Right atrium auricular region (tissue), 2 donors: ENCODE data around the gene NUDT16L1. TPM values are rescaled to one million over a fixed set of nuclear protein-coding genes. Genes with fewer than 3 reads are reported as not detected.

Source experiments
- DNase-seq: peaks from one replicate; pipeline ENCODE4 v3.0.0-alpha.2; 2019; ENCODE audit warnings: low spot score
- H3K27ac ChIP-seq, 2 donors: fragments of 200-600 bp; sonication (generic); 1 replicate in 1 of 2; 2 replicates in 1 of 2; pipeline ENCODE4 v1.5.1; 2016 to 2019
- H3K27me3 ChIP-seq, 2 donors: fragments of 200-600 bp; sonication (generic); one replicate each; pipeline versions ENCODE4 v1.5.1 to v1.6.0; 2017 to 2019
- H3K36me3 ChIP-seq: fragments of 200-600 bp; sonication (generic); one replicate; pipeline ENCODE4 v1.5.1; 2016
- H3K4me1 ChIP-seq, 2 donors: fragments of 200-600 bp; sonication (generic); one replicate each; pipeline versions ENCODE4 v1.5.1 to v1.6.0; 2017 to 2019
- H3K4me3 ChIP-seq, 2 donors: fragments of 200-600 bp; sonication (generic); 1 replicate in 1 of 2; 2 replicates in 1 of 2; pipeline ENCODE4 v1.5.1; 2017 to 2019; ENCODE audit warnings: mild to moderate bottlenecking in 1 of 2, moderate library complexity in 1 of 2
- H3K9me3 ChIP-seq, 2 donors: fragments of 200-600 bp; sonication (generic); one replicate each; pipeline ENCODE4 v1.5.1; 2019
- total RNA-seq, 2 donors: library from RNA; depleted of rRNA; stranded (reverse); fragments of >200 nt; gene quantifications; one replicate each; pipeline ENCODE4 v1.1.0, GENCODE V29; 2016
- TF ChIP-seq, protein P1 (sequence below), 2 donors: fragments of 200-600 bp; sonication (generic); IDR thresholded peaks; one replicate each; pipeline ENCODE4 v1.5.1; 2019; ENCODE audit warnings: antibody characterized with exemption in 2 of 2

Gene NUDT16L1
- 10 to 100 TPM; 25.5 to 61.5 TPM for total RNA-seq

DNA sequence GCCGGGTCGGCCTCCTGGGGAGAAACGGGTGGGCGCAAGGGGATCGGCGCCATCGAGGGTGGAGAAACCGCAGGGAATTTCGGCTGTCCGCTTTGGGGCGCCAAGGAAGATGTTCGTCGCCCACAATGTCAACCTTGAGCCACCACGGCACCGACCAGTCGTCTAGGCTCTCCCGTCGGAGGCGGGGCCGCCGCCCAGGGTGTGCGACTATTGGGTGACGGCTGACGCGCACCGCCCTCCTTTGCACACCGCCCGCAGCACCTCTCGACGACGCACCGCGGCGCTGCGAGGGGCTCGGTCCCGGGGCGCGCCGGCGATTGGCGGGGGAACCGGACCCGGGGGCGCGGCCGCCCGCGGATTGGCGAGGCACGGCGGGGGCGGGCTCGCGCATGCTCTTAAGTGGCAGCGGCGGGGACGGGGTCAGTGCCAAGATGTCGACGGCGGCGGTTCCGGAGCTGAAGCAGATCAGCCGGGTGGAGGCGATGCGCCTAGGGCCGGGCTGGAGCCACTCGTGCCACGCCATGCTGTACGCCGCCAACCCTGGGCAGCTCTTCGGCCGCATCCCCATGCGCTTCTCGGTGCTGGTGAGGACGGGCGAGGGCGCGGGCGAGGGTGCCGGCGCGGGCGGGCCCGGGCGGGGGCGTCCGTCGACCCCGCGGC is at the start of gene NUDT16L1:
Gene NUDT16L1 (plus strand): TSS at position 267 of the 660 bp plus-strand sequence. CDS start 165 bp downstream, at position 432.
- TF ChIP-seq, protein P1, sequence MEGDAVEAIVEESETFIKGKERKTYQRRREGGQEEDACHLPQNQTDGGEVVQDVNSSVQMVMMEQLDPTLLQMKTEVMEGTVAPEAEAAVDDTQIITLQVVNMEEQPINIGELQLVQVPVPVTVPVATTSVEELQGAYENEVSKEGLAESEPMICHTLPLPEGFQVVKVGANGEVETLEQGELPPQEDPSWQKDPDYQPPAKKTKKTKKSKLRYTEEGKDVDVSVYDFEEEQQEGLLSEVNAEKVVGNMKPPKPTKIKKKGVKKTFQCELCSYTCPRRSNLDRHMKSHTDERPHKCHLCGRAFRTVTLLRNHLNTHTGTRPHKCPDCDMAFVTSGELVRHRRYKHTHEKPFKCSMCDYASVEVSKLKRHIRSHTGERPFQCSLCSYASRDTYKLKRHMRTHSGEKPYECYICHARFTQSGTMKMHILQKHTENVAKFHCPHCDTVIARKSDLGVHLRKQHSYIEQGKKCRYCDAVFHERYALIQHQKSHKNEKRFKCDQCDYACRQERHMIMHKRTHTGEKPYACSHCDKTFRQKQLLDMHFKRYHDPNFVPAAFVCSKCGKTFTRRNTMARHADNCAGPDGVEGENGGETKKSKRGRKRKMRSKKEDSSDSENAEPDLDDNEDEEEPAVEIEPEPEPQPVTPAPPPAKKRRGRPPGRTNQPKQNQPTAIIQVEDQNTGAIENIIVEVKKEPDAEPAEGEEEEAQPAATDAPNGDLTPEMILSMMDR (IDR thresholded peaks at IDR 0.05): peak; percentile 21 to 58
- peak; percentile 96 for DNase-seq
- H3K4me1 ChIP-seq: peaks cover 0 to 42% of the 10 kb centered on the region in 2 donors
- H3K27me3 ChIP-seq: no peaks in the 10 kb centered on the region
- peaks cover 32% of the 10 kb centered on the region for H3K36me3 ChIP-seq
- peak within 1 kb of the TSS; percentile 93 to 95 for H3K27ac ChIP-seq
- H3K4me3 ChIP-seq: peak within 1 kb of the TSS; percentile 94 to 100
- no peaks in the 10 kb centered on the region for H3K9me3 ChIP-seq

DNA sequence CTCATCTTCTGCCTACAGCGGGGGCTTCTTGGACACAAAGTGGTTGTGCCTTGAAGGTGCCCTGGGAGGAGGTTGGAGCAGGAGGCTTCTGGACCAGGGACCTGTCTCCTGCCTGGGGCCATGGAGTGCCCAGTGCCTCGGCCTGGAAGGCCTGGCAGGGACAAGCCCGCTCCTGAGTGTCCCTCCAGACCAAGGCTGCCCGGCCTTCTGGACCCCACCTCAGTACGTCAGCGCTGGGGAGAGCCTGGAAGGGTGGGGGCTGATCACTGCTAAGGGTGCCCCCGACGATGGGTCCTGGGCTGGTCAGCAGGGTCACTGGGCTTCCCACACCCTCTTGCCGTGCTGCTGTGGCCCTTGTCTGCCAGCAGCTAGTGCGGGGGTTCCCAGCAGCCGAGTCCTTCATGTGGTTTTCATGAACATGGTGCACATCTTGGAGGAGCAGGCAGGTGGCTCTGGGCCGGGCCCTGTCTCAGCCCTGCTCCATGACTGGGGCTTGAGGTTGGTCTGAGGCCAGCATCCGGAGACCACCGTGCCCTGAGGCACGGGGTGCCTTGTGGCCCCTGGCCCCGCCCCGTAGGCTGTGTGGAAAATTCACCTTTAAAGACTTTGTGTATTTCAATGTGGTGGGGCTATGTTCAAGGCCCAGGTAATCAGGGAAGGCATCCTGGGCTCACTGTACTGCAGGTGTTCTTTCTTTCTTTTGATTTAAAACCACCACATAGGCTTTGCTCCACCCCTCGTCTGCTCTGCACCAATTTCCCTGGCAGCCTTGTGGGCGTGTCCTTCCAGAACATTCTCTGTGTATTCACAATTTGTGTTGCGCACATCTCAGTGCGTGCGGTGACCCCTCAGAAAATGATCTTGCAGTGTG is 46.4 kb upstream of the NUDT16L1 start:
- Histone ChIP-seq H3K4me3 (no peak overlapping the region), H3K4me1 (no peaks in the 10 kb centered on the region), H3K27me3 (no peaks in the 10 kb centered on the region), H3K36me3 (peaks cover 20% of the 10 kb centered on the region), H3K9me3 (no peaks in the 10 kb centered on the region), H3K27ac (no peak overlapping the region)
- no peak for DNase-seq
- TF ChIP-seq, protein P1 (IDR thresholded peaks at IDR 0.05): no peak

GRCh38 chr16:4647644-4647980 is 45.8 kb upstream of the NUDT16L1 start:
- no peaks in the 10 kb centered on the region for H3K9me3 ChIP-seq
- H3K4me1 ChIP-seq: no peaks in the 10 kb centered on the region
- no peak overlapping the region for H3K4me3 ChIP-seq
- no peak overlapping the region for H3K27ac ChIP-seq
- no peaks in the 10 kb centered on the region for H3K27me3 ChIP-seq
- no peak for DNase-seq
- peaks cover 26% of the 10 kb centered on the region for H3K36me3 ChIP-seq
- TF ChIP-seq, protein P1 (IDR thresholded peaks at IDR 0.05): no peak

DNA sequence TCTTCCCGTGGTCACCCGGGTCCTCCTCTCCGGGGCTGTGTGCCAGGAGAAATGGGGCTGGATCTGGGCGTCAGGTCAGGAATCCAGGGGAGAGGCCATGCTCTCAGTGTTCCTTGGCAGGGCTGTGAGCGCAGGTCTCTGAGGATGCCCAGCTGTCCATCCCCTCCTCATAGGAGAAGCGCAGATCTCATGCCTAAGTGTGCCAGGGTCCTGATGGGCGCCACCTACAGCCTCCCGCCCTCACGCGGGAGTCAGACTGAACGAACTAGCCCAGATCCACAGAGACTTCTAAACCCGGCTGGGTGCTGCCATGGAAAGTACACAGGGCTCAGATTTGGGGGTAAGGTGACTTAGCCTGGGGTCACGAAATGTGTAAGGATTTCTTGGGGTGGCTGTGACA is 44.4 kb upstream of the NUDT16L1 start:
- TF ChIP-seq, protein P1 (IDR thresholded peaks at IDR 0.05): no peak

DNA sequence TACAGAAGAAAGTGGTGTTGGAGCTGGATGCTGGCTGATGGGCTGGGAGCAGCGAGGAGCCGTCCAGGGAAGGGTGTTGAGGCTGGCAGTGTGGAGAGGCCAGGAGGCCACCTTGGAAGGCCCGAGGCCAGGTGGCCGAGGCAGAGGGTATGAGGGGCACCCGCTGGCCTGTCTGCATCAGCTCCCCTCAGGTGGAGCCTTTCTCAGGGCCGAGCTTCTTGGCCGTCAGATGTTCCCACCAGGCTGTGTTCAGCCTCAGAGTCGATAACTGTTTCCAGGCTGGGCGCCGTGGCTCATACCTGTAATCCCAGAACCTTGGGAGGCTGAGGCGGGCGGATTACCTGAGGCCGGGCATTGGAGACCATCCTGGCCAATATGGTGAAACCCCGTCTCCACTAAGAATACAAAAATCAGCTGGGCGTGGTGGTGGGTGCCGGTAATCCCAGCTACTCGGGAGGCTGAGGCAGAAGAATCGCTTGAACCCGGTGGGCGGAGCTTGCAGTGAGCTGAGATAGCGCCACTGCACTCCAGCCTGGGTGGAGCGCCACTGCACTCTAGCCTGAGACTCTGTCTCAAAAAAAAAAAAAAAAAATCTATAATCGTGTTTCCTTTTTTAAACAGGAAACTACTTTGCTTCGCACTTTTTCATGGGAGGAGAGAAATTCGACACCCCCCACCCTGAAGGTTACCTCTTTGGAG is 43.5 kb upstream of the NUDT16L1 start:
- H3K4me3 ChIP-seq: no peak overlapping the region
- H3K36me3 ChIP-seq: peaks cover 48% of the 10 kb centered on the region
- DNase-seq: no peak
- H3K27ac ChIP-seq: no peak overlapping the region
- H3K27me3 ChIP-seq: no peaks in the 10 kb centered on the region
- TF ChIP-seq, protein P1 (IDR thresholded peaks at IDR 0.05): no peak
- no peaks in the 10 kb centered on the region for H3K4me1 ChIP-seq
- H3K9me3 ChIP-seq: no peaks in the 10 kb centered on the region

More for the DNA sequence above, 44.4 kb upstream of the NUDT16L1 start:
- Histone ChIP-seq H3K4me1 (no peaks in the 10 kb centered on the region), H3K9me3 (no peaks in the 10 kb centered on the region), H3K36me3 (peaks cover 39% of the 10 kb centered on the region), H3K4me3 (no peak overlapping the region), H3K27ac (no peak overlapping the region), H3K27me3 (no peaks in the 10 kb centered on the region)
- no peak for DNase-seq
